Kidney tubule cell (primary cell): ENCODE measurements around the gene CHKA.

Experiments used
- DNase-seq: peaks from one replicate; pipeline ENCODE4 v3.0.0-alpha.2; 2018; ENCODE audit warnings: low spot score

The CHKA gene

GRCh38 chr11:68121067-68121899, at the start of gene CHKA:
Gene CHKA (minus strand): TSS chr11:68121388. CDS start chr11:68121177, 211 bp downstream.
- DNase-seq: peak; percentile 94

GRCh38 chr11:68169442-68169841, 48.3 kb upstream of the CHKA start:
- no peak for DNase-seq

- DNase-seq: peak; percentile 30
Observed at GRCh38 chr11:68168694-68169093, 47.5 kb upstream of the CHKA start.

- no peak for DNase-seq
Observed at GRCh38 chr11:68167474-68167873, 46.3 kb upstream of the CHKA start.

GRCh38 chr11:68166969-68167368, 45.8 kb upstream of the CHKA start:
- DNase-seq: no peak

- no peak for DNase-seq
Observed at GRCh38 chr11:68165601-68166000, 44.4 kb upstream of the CHKA start.

- peak; percentile 66 for DNase-seq
Observed at GRCh38 chr11:68164437-68164836, 43.2 kb upstream of the CHKA start.

- DNase-seq: no peak
Observed at GRCh38 chr11:68163691-68164090, 42.5 kb upstream of the CHKA start.

GRCh38 chr11:68160100-68160695, 39.0 kb upstream of the CHKA start:
- DNase-seq: peak; percentile 55

- no peak for DNase-seq
Observed at GRCh38 chr11:68159665-68160064, 38.5 kb upstream of the CHKA start.

GRCh38 chr11:68159161-68159560, 38.0 kb upstream of the CHKA start:
- DNase-seq: no peak

GRCh38 chr11:68158580-68158979, 37.4 kb upstream of the CHKA start:
- no peak for DNase-seq

GRCh38 chr11:68153742-68154141, 32.6 kb upstream of the CHKA start:
- DNase-seq: no peak

- peak; percentile 64 for DNase-seq
Observed at GRCh38 chr11:68150037-68150436, 28.8 kb upstream of the CHKA start.

GRCh38 chr11:68149417-68149816, 28.2 kb upstream of the CHKA start:
- no peak for DNase-seq

- no peak for DNase-seq
Observed at GRCh38 chr11:68148879-68149278, 27.7 kb upstream of the CHKA start.

GRCh38 chr11:68148071-68148805, 27.1 kb upstream of the CHKA start:
- no peak for DNase-seq

- DNase-seq: peak; percentile 84
Observed at GRCh38 chr11:68146704-68147474, 25.7 kb upstream of the CHKA start.

GRCh38 chr11:68146010-68146540, 24.9 kb upstream of the CHKA start:
- DNase-seq: peak; percentile 80

GRCh38 chr11:68145120-68145866, 24.1 kb upstream of the CHKA start:
- peak; percentile 92 for DNase-seq

- no peak for DNase-seq
Observed at GRCh38 chr11:68143310-68143689, 22.1 kb upstream of the CHKA start.
